K562 (cell line): ENCODE data around the gene LRP4. TPM values are rescaled to one million over a fixed set of nuclear protein-coding genes. Genes with fewer than 3 reads are reported as not detected.

Experiments
- ATAC-seq: fragments of 200-7000 bp; cut with Tn5 transposase; 3 replicates; pipeline ENCODE4 v1.9.1; 2020; ENCODE audit warnings: moderate library complexity
- BruUV-seq: library from RNA; stranded (reverse); fragments of 400-500 nt; replicated peaks from 2 replicates; lab custom pipeline; 2021; lab: Mats Ljungman, UMichigan
- CTCF ChIA-PET: fragments of 300-600 bp; formaldehyde crosslinking; extraction: SDS; loops from one replicate; lab custom pipeline; 2021; ENCODE audit warnings: low intra/inter-chr PET ratio; lab: Yijun Ruan, JAX
- POLR2A ChIA-PET: fragments of 300-600, 350-650 bp; sonication (Branson Sonifier 250); formaldehyde crosslinking; extraction: SDS; loops from one replicate; lab custom pipeline; 2021; ENCODE audit warnings: antibody characterized with exemption, inconsistent platforms; lab: Yijun Ruan, JAX
- DNase-seq, 4 experiments: peaks; one replicate each; pipeline versions ENCODE4 v3.0.0 to v3.0.0-alpha.2; 2011 to 2018; ENCODE audit warnings: low spot score in 3 of 4, mixed read lengths in 3 of 4; ENCODE audit errors: extremely low read depth in 1 of 4
- FAIRE-seq: peaks from 2 replicates; lab custom pipeline; 2011; peaks lifted over from hg19 to GRCh38; lab: Jason Lieb, UNC
- H2AFZ ChIP-seq: 2 replicates; pipeline ENCODE4 v1.6.0; 2011; ENCODE audit warnings: low read depth, low read length, control low read depth, inconsistent platforms
- H3K27ac ChIP-seq: fragments of 200-600 bp; 3 replicates; pipeline ENCODE4 v1.8.0; 2011; ENCODE audit warnings: low read depth, mild to moderate bottlenecking, control low read depth, inconsistent platforms, low read length, moderate library complexity, mixed read lengths; ENCODE audit errors: extremely low read depth
- H3K27me3 ChIP-seq, 2 experiments: fragments of 300-600 bp in 1 of 2; 2 replicates in 1 of 2; 3 replicates in 1 of 2; pipeline versions ENCODE4 v1.6.0 to v1.8.0; 2011; ENCODE audit warnings: inconsistent platforms in 2 of 2, low read length in 2 of 2, mild to moderate bottlenecking in 1 of 2, mixed read lengths in 1 of 2, moderate library complexity in 1 of 2; ENCODE audit not compliant: control insufficient read depth in 2 of 2, insufficient read depth in 2 of 2
- H3K36me3 ChIP-seq: fragments of 300-600 bp; 3 replicates; pipeline ENCODE4 v1.8.0; 2011; ENCODE audit warnings: mild to moderate bottlenecking, low read length, inconsistent platforms; ENCODE audit not compliant: control insufficient read depth, insufficient read depth
- H3K4me1 ChIP-seq, 2 experiments: fragments of 200-600 bp in 1 of 2; replicated peaks in 1 of 2; 2 replicates in 1 of 2; 3 replicates in 1 of 2; pipeline versions ENCODE4 v1.5.1 to v1.8.0; 2011; ENCODE audit warnings: inconsistent platforms in 2 of 2, low read length in 2 of 2, mild to moderate bottlenecking in 1 of 2, mixed read lengths in 1 of 2, moderate library complexity in 1 of 2; ENCODE audit not compliant: control insufficient read depth in 2 of 2, insufficient read depth in 2 of 2
- H3K4me2 ChIP-seq: 2 replicates; pipeline ENCODE4 v1.6.1; 2011; ENCODE audit warnings: low read length, control low read depth, inconsistent platforms, mixed read lengths; ENCODE audit not compliant: insufficient read depth
- H3K4me3 ChIP-seq: fragments of 200-600 bp; sonication (generic), shearing (Covaris generic); 2 replicates; pipeline ENCODE4 v1.5.1; 2016; ENCODE audit warnings: control low read depth, inconsistent platforms
- H3K79me2 ChIP-seq: fragments of 200-600 bp; 3 replicates; pipeline ENCODE4 v1.8.0; 2011; ENCODE audit warnings: low read length, inconsistent platforms; ENCODE audit not compliant: control insufficient read depth, insufficient read depth
- H3K9ac ChIP-seq, 2 experiments: 2 replicates each; pipeline versions ENCODE4 v1.6.0 to v1.6.1; 2011; ENCODE audit warnings: low read depth in 2 of 2, low read length in 2 of 2, control low read depth in 1 of 2, inconsistent platforms in 1 of 2, mild to moderate bottlenecking in 1 of 2, mixed read lengths in 1 of 2; ENCODE audit not compliant: insufficient read depth in 1 of 2
- H3K9me1 ChIP-seq: one replicate; pipeline ENCODE4 v1.6.0; 2011; ENCODE audit warnings: inconsistent platforms, mild to moderate bottlenecking, low read length, moderate library complexity; ENCODE audit not compliant: control insufficient read depth, insufficient read depth
- H3K9me3 ChIP-seq: replicated peaks from 2 replicates; pipeline ENCODE4 v1.5.1; 2011; ENCODE audit warnings: low read depth, low read length, inconsistent platforms; ENCODE audit not compliant: control insufficient read depth, insufficient read depth
- H4K20me1 ChIP-seq: replicated peaks from 2 replicates; pipeline ENCODE4 v1.6.1; 2011; ENCODE audit warnings: low read length, inconsistent platforms, mixed read lengths; ENCODE audit not compliant: control insufficient read depth, insufficient read depth
- CTBP1 ChIP-seq: fragments of 450-650 bp; IDR thresholded peaks from 2 replicates; pipeline ENCODE4 v1.6.1; 2016; ENCODE audit warnings: borderline replicate concordance
- ELF1 ChIP-seq: fragments of 200-800 bp; sonication (Bioruptor generic); IDR thresholded peaks from 2 replicates; pipeline ENCODE4 v1.6.1; 2016; ENCODE audit warnings: missing genetic modification characterization, missing compliant biosample characterization
- GABPA ChIP-seq: fragments of 200-800 bp; sonication (Bioruptor generic); conservative IDR thresholded peaks from 2 replicates; pipeline ENCODE4 v1.6.1; 2016; ENCODE audit warnings: low read depth, missing genetic modification characterization, missing compliant biosample characterization
- GATA2 ChIP-seq: sonication (generic); formaldehyde crosslinking; IDR thresholded peaks from 2 replicates; pipeline ENCODE4 v1.4.0; 2020; ENCODE audit warnings: mild to moderate bottlenecking, missing genetic modification reagents
- KDM4B ChIP-seq, 2 experiments: fragments of 450-650 bp in 1 of 2; sonication (generic) in 1 of 2; IDR thresholded peaks; 2 replicates each; pipeline ENCODE4 v1.6.1; 2016 to 2017; ENCODE audit warnings: borderline replicate concordance in 2 of 2, antibody characterized with exemption in 1 of 2, low read depth in 1 of 2, mild to moderate bottlenecking in 1 of 2
- L3MBTL2 ChIP-seq: fragments of 450-650 bp; IDR thresholded peaks from 2 replicates; pipeline ENCODE4 v1.6.1; 2016; ENCODE audit warnings: mild to moderate bottlenecking, moderate library complexity
- PML ChIP-seq: IDR thresholded peaks from 2 replicates; pipeline ENCODE4 v1.6.1; 2012; ENCODE audit warnings: low read length, inconsistent platforms
- POLR2AphosphoS5 ChIP-seq: IDR thresholded peaks from 2 replicates; pipeline ENCODE4 v1.6.1; 2011; ENCODE audit warnings: mild to moderate bottlenecking, low read depth, low read length, moderate library complexity; ENCODE audit not compliant: control insufficient read depth, insufficient read depth
- PTRF ChIP-seq: fragments of 450-650 bp; IDR thresholded peaks from 2 replicates; pipeline ENCODE4 v1.6.1; 2016; ENCODE audit warnings: mild to moderate bottlenecking, missing genetic modification characterization, missing compliant biosample characterization
- RBM17 ChIP-seq: fragments of 200-400 bp; formaldehyde crosslinking; IDR thresholded peaks from 2 replicates; pipeline ENCODE4 v1.6.1; 2017; ENCODE audit warnings: low read depth, mild to moderate bottlenecking, low read length, borderline replicate concordance
- SMC3 ChIP-seq: conservative IDR thresholded peaks from 2 replicates; pipeline ENCODE4 v1.6.1; 2011; ENCODE audit warnings: low read depth, low read length, improper control_type of control experiment; ENCODE audit not compliant: insufficient read depth
- SRSF1 ChIP-seq: fragments of 200-400 bp; formaldehyde crosslinking; IDR thresholded peaks from 2 replicates; pipeline ENCODE4 v1.6.1; 2017; ENCODE audit warnings: mild to moderate bottlenecking, low read depth, low read length, moderate library complexity
- ZNF232 ChIP-seq: sonication (generic); formaldehyde crosslinking; IDR thresholded peaks from 2 replicates; pipeline ENCODE4 v1.8.0; 2022; ENCODE audit warnings: mild to moderate bottlenecking, missing genetic modification reagents
- WGBS: fragments of 100-300 bp; shearing (Covaris generic); methylation state at CpG from one replicate; pipeline ENCODE4 v1.1.6; 2016; ENCODE audit warnings: low coverage, mixed read lengths; ENCODE audit not compliant: insufficient coverage; ENCODE audit errors: missing lambda C conversion rate; 5-methylcytosine and 5-hydroxymethylcytosine counted together
- in situ Hi-C: fragments of 300-500 bp; cut with MboI; formaldehyde crosslinking; loops from 4 replicates; pipeline ENCODE4 v1.15.0; 2018; ENCODE audit warnings: inconsistent platforms, mixed read lengths
- intact Hi-C: fragments of 100-400 bp; cut with micrococcal nuclease; formaldehyde crosslinking; loops from 2 replicates; pipeline ENCODE4 v1.14.2; 2022
- polyA plus RNA-seq, 8 experiments: library from polyadenylated mRNA; depleted of rRNA in 4 of 8; stranded (reverse) in 5 of 8; unstranded in 3 of 8; fragments of >200 nt; fragmentation: Nextera tagmentation in 2 of 8; fragmentation: Illumina TruSeq in 1 of 8; extraction: Ambion mirVana in 2 of 8; extraction: Trizol in 1 of 8; gene quantifications; 2 replicates each; pipeline versions ENCODE4 v1.2.1 to v1.2.3, GENCODE V29; 2011 to 2014; ENCODE audit warnings: inconsistent platforms in 1 of 8, missing spikeins in 1 of 8
- total RNA-seq, 7 experiments: library from RNA; depleted of rRNA in 6 of 7; stranded (reverse); fragments of >200 nt in 6 of 7; fragmentation: Illumina TruSeq in 2 of 7; extraction: Trizol in 2 of 7; gene quantifications; 2 replicates each; pipeline versions ENCODE4 v1.2.1 to v1.2.3, GENCODE V29; 2011 to 2021; ENCODE audit warnings: low replicate concordance in 1 of 7
- TF ChIP-seq, protein P1 (sequence below): fragments of 200-800 bp; sonication (Bioruptor generic); IDR thresholded peaks from 2 replicates; pipeline ENCODE4 v1.6.1; 2017; ENCODE audit warnings: missing genetic modification characterization, missing compliant biosample characterization
- TF ChIP-seq, protein P2 (sequence below): fragments of 250-450 bp; sonication (Bioruptor Pico); IDR thresholded peaks from 2 replicates; pipeline ENCODE4 v1.8.0; 2022; ENCODE audit warnings: moderate library complexity, mild to moderate bottlenecking, inconsistent platforms
- TF ChIP-seq, protein P3 (sequence below): sonication (generic); formaldehyde crosslinking; IDR thresholded peaks from 2 replicates; pipeline ENCODE4 v1.4.0; 2020; ENCODE audit warnings: mild to moderate bottlenecking, missing genetic modification reagents

LRP4 gene
- total and polyA plus RNA-seq, 9 of the 15 experiments (the other 6 are each of a cell fraction or from before 2014, with no cell fraction given), result 0.04 to 0.54 (median 0.10) TPM

DNA sequence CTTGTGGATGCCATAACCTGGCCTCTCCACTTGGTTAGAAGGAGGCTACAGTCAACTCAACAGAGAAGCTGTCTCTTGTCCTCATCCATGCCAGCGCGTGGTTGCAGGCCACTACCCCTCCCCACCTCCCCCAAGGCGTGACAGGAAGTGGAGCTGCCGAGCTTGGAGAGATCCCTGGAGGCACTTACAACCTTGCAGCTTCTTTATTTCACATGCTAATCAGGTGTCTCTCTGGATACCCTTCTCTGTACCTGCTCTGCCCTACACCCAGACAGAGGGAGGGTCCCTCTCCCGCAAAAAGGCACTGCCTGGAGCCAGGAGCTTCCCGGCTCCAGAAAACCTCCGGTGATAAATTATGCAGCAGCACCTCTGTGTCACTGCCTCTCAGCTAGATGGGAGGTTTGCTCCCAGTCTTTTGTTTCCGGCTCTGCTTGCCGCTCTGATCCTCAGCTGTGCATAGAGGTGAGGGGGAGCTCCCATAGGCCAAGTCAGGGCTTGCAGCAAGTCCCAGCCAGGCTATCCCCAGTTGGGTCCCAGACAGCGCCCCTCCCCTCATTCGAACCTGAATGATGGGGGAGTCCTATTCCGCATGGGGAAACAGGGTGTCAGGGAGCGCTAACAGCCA is 5.7 kb downstream of the LRP4 start:
- peak overlapping the region; percentile 47 for H3K4me2 ChIP-seq
- H4K20me1 ChIP-seq, result no peaks in the 10 kb centered on the region
- H3K4me3 ChIP-seq, result no peak overlapping the region
- peak in 2 of 4 experiments; percentile 11 to 34 for DNase-seq
- 0 out of 4 replicates have a peak overlapping the region, but pooled peaks of 1 of the 2 experiments have one; percentile 8 for H3K9ac ChIP-seq
- in situ Hi-C loops, result no loop called here
- no peaks in the 10 kb centered on the region for H3K9me1 ChIP-seq
- H3K4me1 ChIP-seq, result peaks cover 0 to 7% of the 10 kb centered on the region in 2 experiments; a peak in 2 of 5 replicates
- no peak for FAIRE-seq
- no peaks in the 10 kb centered on the region for H3K9me3 ChIP-seq
- H3K36me3 ChIP-seq, result no peaks in the 10 kb centered on the region
- no peaks in the 10 kb centered on the region for H3K79me2 ChIP-seq
- POLR2A ChIA-PET, result interaction anchor here (0.8 to 1.2 kb wide), 2 partner anchors 12 to 92 kb away, joined by 3 read pairs; no protein-coding TSS in a partner anchor
- peaks cover 48 to 53% of the 10 kb centered on the region in 2 experiments for H3K27me3 ChIP-seq
- ATAC-seq, result peak; percentile 61
- peak overlapping the region; percentile 87 for H2AFZ ChIP-seq
- no TSS peak for BruUV-seq
- H3K27ac ChIP-seq, result no peak overlapping the region
- 7% methylated on average over 13 of the region's 13 CpGs for WGBS
- intact Hi-C loops, result no loop called here
- CTCF ChIA-PET, result no interaction called here
- TF ChIP-seq PML (no peak), PTRF (no peak), GABPA (peak; percentile 60), CTBP1 (no peak), KDM4B (IDR thresholded peaks at IDR 0.05; ENCODE audit: borderline replicate concordance in 2 of 2, low read depth in 1 of 2) (no peak), SMC3 (no peak), ZNF232 (no peak), RBM17 (no peak), SRSF1 (no peak), L3MBTL2 (peak; percentile 58), GATA2 (CRISPR knock-in tag) (no peak), ELF1 (peak; percentile 43; the same call in 1 of the 2 replicates), POLR2AphosphoS5 (no peak)
- TF ChIP-seq, protein P1, sequence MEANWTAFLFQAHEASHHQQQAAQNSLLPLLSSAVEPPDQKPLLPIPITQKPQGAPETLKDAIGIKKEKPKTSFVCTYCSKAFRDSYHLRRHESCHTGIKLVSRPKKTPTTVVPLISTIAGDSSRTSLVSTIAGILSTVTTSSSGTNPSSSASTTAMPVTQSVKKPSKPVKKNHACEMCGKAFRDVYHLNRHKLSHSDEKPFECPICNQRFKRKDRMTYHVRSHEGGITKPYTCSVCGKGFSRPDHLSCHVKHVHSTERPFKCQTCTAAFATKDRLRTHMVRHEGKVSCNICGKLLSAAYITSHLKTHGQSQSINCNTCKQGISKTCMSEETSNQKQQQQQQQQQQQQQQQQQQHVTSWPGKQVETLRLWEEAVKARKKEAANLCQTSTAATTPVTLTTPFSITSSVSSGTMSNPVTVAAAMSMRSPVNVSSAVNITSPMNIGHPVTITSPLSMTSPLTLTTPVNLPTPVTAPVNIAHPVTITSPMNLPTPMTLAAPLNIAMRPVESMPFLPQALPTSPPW, result peak; percentile 66; the same call in 1 of the 2 replicates
- TF ChIP-seq, protein P2, sequence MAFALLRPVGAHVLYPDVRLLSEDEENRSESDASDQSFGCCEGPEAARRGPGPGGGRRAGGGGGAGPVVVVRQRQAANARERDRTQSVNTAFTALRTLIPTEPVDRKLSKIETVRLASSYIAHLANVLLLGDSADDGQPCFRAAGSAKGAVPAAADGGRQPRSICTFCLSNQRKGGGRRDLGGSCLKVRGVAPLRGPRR (CRISPR knock-in tag), result no peak
- TF ChIP-seq, protein P3, sequence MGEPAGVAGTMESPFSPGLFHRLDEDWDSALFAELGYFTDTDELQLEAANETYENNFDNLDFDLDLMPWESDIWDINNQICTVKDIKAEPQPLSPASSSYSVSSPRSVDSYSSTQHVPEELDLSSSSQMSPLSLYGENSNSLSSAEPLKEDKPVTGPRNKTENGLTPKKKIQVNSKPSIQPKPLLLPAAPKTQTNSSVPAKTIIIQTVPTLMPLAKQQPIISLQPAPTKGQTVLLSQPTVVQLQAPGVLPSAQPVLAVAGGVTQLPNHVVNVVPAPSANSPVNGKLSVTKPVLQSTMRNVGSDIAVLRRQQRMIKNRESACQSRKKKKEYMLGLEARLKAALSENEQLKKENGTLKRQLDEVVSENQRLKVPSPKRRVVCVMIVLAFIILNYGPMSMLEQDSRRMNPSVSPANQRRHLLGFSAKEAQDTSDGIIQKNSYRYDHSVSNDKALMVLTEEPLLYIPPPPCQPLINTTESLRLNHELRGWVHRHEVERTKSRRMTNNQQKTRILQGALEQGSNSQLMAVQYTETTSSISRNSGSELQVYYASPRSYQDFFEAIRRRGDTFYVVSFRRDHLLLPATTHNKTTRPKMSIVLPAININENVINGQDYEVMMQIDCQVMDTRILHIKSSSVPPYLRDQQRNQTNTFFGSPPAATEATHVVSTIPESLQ (CRISPR knock-in tag), result no peak
